Measurements from ENCODE around the gene ZNF750.

The ZNF750 gene

DNA sequence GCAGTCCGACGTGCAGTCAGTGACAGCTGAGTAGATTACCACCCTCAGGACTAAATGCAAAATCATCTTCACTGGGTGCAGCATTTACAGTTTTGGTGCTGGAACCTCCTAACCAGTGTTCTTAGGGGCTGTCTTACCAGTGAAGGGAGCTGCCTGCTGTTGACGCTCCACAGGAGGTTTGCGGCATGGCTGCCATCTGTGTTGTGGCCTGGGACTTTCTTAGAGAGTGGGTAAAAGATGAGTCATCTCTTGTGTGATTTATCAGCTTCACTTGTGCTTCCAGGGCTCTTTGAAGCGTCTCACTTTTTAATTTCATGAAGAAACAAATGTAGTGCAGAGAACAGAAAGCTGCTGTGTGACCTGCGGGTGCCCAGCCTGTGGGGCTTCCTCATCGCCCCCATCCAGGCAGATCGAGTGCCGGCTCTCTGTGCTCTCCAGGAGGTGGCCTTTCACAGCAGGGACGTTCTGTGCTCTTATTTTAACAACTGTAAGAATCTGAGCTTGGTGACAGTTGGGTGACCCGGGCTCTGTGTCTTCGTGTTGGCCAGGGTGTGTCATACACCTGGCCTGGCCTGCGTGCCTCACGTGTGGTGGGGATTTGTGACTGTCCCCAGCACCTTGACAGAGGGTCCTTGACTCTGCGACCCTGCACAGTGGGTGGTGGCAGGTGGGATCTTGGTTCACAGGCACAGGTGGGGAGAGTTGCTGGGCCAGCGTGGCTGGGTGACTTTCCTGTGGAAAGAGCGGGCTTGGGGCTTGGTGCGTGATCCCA is 24.3 kb upstream of the ZNF750 start:
- no peak for TF ChIP-seq CTCF (IDR thresholded peaks at IDR 0.05; ENCODE audit: low read depth, low read length)
- in situ Hi-C loops (cut with HindIII; ENCODE audit: low sequenced_read_pairs), result no loop called here
- no peak overlapping the region for H3K4me3 ChIP-seq (ENCODE audit: low read depth, low read length)

GRCh38 chr17:82863383-82863940 is 23.6 kb upstream of the ZNF750 start:
- in situ Hi-C loops (cut with HindIII; ENCODE audit: low sequenced_read_pairs), result no loop called here
- no peak overlapping the region for H3K4me3 ChIP-seq (ENCODE audit: low read depth, low read length)
- DNase-seq (ENCODE audit: low read depth, low spot score), result no peak
- TF ChIP-seq CTCF (IDR thresholded peaks at IDR 0.05; ENCODE audit: low read depth, low read length), result no peak

More for the DNA sequence above, 24.3 kb upstream of the ZNF750 start:
- peak; percentile 88 for DNase-seq (ENCODE audit: low read depth, low spot score)

DNA sequence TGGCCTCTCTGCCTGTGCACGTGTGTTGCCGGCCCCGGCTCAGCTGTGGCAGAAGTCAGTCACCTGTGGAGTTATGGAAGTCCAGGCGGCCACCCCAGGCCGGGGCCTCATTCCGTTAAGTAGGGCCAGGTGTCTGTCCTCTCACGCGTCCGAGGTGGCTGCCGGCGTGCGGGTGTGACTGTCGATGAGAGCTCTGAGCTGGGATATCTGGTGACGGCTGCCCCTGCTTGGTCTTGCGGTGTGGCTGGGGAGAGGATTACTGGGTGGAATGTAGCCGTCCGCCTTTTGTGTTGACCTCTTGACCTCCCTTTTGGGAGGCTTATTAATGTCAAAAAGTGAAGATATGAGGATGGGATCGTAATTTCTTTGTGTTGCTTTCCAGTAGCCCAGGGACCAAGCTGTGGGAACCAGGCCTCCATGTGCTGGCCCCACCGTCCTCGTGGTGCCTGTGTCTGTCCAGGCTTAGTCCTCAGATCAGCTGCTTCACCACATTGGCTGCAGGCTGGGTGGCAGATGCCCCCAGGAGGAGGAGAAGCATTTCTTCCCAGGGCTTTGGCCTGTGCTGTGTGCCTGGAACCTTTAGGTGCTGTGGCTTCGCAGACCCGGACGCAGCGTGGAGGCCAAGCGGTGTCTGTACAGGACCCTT is 23.0 kb upstream of the ZNF750 start:
- H3K4me3 ChIP-seq (ENCODE audit: low read depth, low read length), result no peak overlapping the region
- DNase-seq (ENCODE audit: low read depth, low spot score), result no peak
- no peak for TF ChIP-seq CTCF (IDR thresholded peaks at IDR 0.05; ENCODE audit: low read depth, low read length)
- in situ Hi-C loops (cut with HindIII; ENCODE audit: low sequenced_read_pairs), result no loop called here

GRCh38 chr17:82862191-82862590 is 22.4 kb upstream of the ZNF750 start:
- H3K4me3 ChIP-seq (ENCODE audit: low read depth, low read length), result no peak overlapping the region
- DNase-seq (ENCODE audit: low read depth, low spot score), result no peak
- TF ChIP-seq CTCF (IDR thresholded peaks at IDR 0.05; ENCODE audit: low read depth, low read length), result no peak
- in situ Hi-C loops (cut with HindIII; ENCODE audit: low sequenced_read_pairs), result no loop called here

- no peak for DNase-seq (ENCODE audit: low read depth, low spot score)
- in situ Hi-C loops (cut with HindIII; ENCODE audit: low sequenced_read_pairs), result no loop called here
- H3K4me3 ChIP-seq (ENCODE audit: low read depth, low read length), result no peak overlapping the region
- no peak for TF ChIP-seq CTCF (IDR thresholded peaks at IDR 0.05; ENCODE audit: low read depth, low read length)
These were observed 21.6 kb upstream of the ZNF750 start for GRCh38 chr17:82861393-82861775.

GRCh38 chr17:82860606-82861392 is 21.0 kb upstream of the ZNF750 start:
- H3K4me3 ChIP-seq (ENCODE audit: low read depth, low read length), result no peak overlapping the region
- no peak for TF ChIP-seq CTCF (IDR thresholded peaks at IDR 0.05; ENCODE audit: low read depth, low read length)
- DNase-seq (ENCODE audit: low read depth, low spot score), result no peak
- in situ Hi-C loops (cut with HindIII; ENCODE audit: low sequenced_read_pairs), result no loop called here

Data from astrocyte of the spinal cord (primary cell).